NCI-H2171 (cell line): Measurements from ENCODE around the gene RABGAP1L.
"Not testable (repeated sequence)": the region's sequence is repeated elsewhere in the genome, so short reads cannot be mapped to it uniquely, and the experiment has no call there.

ENCODE experiments used
- DNase-seq: peaks from one replicate; lab custom pipeline; 2025; lab: John Stamatoyannopoulos, UW

The RABGAP1L gene

GRCh38 chr1:174999216-174999935, 840.1 kb downstream of the RABGAP1L start:
- DNase-seq: peak; percentile 96

- peak; percentile 32 for DNase-seq
Measured at GRCh38 chr1:174999936-175000696, 840.8 kb downstream of the RABGAP1L start, which contains the start of gene CACYBP. TSS of gene CACYBP (plus strand) at chr1:174999947. CDS start at chr1:175000181, 234 bp downstream.

- no peak for DNase-seq
Measured at GRCh38 chr1:175000697-175001187, 841.4 kb downstream of the RABGAP1L start.

- no peak for DNase-seq
Measured at GRCh38 chr1:175002910-175003517, 843.7 kb downstream of the RABGAP1L start.

GRCh38 chr1:175003521-175003920, 844.2 kb downstream of the RABGAP1L start:
- no peak for DNase-seq

GRCh38 chr1:175005085-175005783, 845.9 kb downstream of the RABGAP1L start:
- DNase-seq: no peak

GRCh38 chr1:175009532-175009931, 850.2 kb downstream of the RABGAP1L start:
- DNase-seq: no peak

GRCh38 chr1:175013445-175013844, 854.1 kb downstream of the RABGAP1L start:
- no peak for DNase-seq

- DNase-seq: no peak
Measured at GRCh38 chr1:175015243-175015642, 855.9 kb downstream of the RABGAP1L start.

GRCh38 chr1:175019524-175019923, 860.2 kb downstream of the RABGAP1L start:
- DNase-seq: no peak

GRCh38 chr1:175023043-175023921, 864.0 kb downstream of the RABGAP1L start, which contains the start of gene MRPS14:
TSS of gene MRPS14 (minus strand) at chr1:175023425. CDS start at chr1:175023408, 17 bp downstream.
- peak; percentile 98 for DNase-seq

GRCh38 chr1:175023922-175024242, 864.6 kb downstream of the RABGAP1L start:
- DNase-seq: not testable (repeated sequence)

GRCh38 chr1:175024773-175025172, 865.5 kb downstream of the RABGAP1L start:
- DNase-seq: no peak

GRCh38 chr1:175033953-175034352, 874.6 kb downstream of the RABGAP1L start:
- DNase-seq: no peak

GRCh38 chr1:175034775-175035174, 875.5 kb downstream of the RABGAP1L start:
- DNase-seq: no peak

- DNase-seq: no peak
Measured at GRCh38 chr1:175035865-175036264, 876.5 kb downstream of the RABGAP1L start.

GRCh38 chr1:175036476-175036875, 877.2 kb downstream of the RABGAP1L start:
- no peak for DNase-seq

GRCh38 chr1:175037416-175037815, 878.1 kb downstream of the RABGAP1L start:
- no peak for DNase-seq

GRCh38 chr1:175040324-175040879, 881.1 kb downstream of the RABGAP1L start:
- no peak for DNase-seq

GRCh38 chr1:175042650-175043049, 883.3 kb downstream of the RABGAP1L start:
- DNase-seq: no peak

- no peak for DNase-seq
Measured at GRCh38 chr1:175043824-175044223, 884.5 kb downstream of the RABGAP1L start.
